Esophagus muscularis mucosa (tissue), 4 donors: ENCODE measurements around the gene HMGN3.

ENCODE experiments used
- EP300 ChIP-seq: sonication (generic); formaldehyde crosslinking; IDR thresholded peaks from one replicate; pipeline ENCODE4 v1.6.1; 2017; ENCODE audit warnings: antibody characterized with exemption
- POLR2A ChIP-seq: fragments of 450-650 bp; IDR thresholded peaks from one replicate; pipeline ENCODE4 v1.6.1; 2017; ENCODE audit warnings: antibody characterized with exemption, moderate library complexity, mild to moderate bottlenecking, low read depth
- POLR2AphosphoS5 ChIP-seq, 2 donors: sonication (generic); formaldehyde crosslinking; IDR thresholded peaks; one replicate each; pipeline ENCODE4 v1.6.1; 2017; ENCODE audit warnings: antibody characterized with exemption in 2 of 2
- TF ChIP-seq, protein P1 (sequence below), 3 experiments: fragments of 200-600 bp in 2 of 3; fragments of 450-650 bp in 1 of 3; sonication (generic) in 2 of 3; IDR thresholded peaks; one replicate each; pipeline ENCODE4 v1.5.1; 2017 to 2019; ENCODE audit warnings: antibody characterized with exemption in 3 of 3, mild to moderate bottlenecking in 2 of 3, moderate library complexity in 1 of 3

DNA sequence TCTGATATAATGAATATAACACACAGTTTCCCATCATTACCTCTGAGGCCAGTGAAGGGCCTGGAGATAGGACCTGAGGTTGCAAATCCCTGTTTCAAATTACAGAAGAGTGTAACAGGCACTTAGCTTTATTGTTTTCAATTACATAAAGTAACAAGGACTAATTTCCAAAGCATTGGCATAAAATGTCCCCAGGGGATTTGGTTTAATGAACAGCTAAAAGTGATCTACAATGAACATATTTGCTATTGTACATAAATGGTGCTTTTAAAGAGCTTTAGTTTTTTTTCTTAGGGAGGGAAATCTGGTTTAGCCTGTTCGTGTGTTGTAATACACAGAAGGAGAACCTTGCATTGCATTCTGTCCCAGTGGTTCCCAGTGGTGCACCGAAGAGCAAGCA lies 54.4 kb downstream of the HMGN3 start:
- TF ChIP-seq EP300 (no peak), POLR2AphosphoS5 (IDR thresholded peaks at IDR 0.05) (no peak), POLR2A (no peak)
- TF ChIP-seq, protein P1, sequence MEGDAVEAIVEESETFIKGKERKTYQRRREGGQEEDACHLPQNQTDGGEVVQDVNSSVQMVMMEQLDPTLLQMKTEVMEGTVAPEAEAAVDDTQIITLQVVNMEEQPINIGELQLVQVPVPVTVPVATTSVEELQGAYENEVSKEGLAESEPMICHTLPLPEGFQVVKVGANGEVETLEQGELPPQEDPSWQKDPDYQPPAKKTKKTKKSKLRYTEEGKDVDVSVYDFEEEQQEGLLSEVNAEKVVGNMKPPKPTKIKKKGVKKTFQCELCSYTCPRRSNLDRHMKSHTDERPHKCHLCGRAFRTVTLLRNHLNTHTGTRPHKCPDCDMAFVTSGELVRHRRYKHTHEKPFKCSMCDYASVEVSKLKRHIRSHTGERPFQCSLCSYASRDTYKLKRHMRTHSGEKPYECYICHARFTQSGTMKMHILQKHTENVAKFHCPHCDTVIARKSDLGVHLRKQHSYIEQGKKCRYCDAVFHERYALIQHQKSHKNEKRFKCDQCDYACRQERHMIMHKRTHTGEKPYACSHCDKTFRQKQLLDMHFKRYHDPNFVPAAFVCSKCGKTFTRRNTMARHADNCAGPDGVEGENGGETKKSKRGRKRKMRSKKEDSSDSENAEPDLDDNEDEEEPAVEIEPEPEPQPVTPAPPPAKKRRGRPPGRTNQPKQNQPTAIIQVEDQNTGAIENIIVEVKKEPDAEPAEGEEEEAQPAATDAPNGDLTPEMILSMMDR (IDR thresholded peaks at IDR 0.05), result no peak
